Common myeloid progenitor, CD34-positive (primary cell): ENCODE data around the gene BAIAP2.

ENCODE experiments used
- CTCF ChIA-PET: fragments of 350-600 bp; sonication (Branson Sonifier 250); formaldehyde crosslinking; loops from one replicate; lab custom pipeline; 2021; ENCODE audit warnings: antibody characterized with exemption; lab: Charles Lee
- POLR2A ChIA-PET: fragments of 350-600 bp; sonication (Branson Sonifier 250); formaldehyde crosslinking; loops from one replicate; lab custom pipeline; 2021; ENCODE audit warnings: antibody characterized with exemption; lab: Charles Lee
- DNase-seq, 3 donors: peaks; one replicate each; pipeline versions ENCODE4 v3.0.0 to v3.0.0-alpha.2; 2013
- H3K27ac ChIP-seq, 2 experiments: 1 replicate in 1 of 2; 2 replicates in 1 of 2; pipeline ENCODE4 v1.7.0; 2013; ENCODE audit warnings: inconsistent platforms in 2 of 2, low read length in 2 of 2, mild to moderate bottlenecking in 2 of 2, low read depth in 1 of 2, moderate library complexity in 1 of 2; ENCODE audit not compliant: severe bottlenecking in 2 of 2, insufficient read depth in 1 of 2, poor library complexity in 1 of 2
- H3K27me3 ChIP-seq, 5 experiments: replicated peaks in 2 of 5; 1 replicate in 3 of 5; 2 replicates in 2 of 5; pipeline versions ENCODE4 v1.6.1 to v1.7.0; 2013; ENCODE audit warnings: low read length in 4 of 5, mild to moderate bottlenecking in 2 of 5, moderate library complexity in 2 of 5, inconsistent platforms in 1 of 5; ENCODE audit not compliant: insufficient read depth in 5 of 5, control insufficient read depth in 4 of 5
- H3K36me3 ChIP-seq, 4 experiments: 1 replicate in 2 of 4; 2 replicates in 2 of 4; pipeline versions ENCODE4 v1.6.1 to v1.7.0; 2013; ENCODE audit warnings: low read length in 3 of 4, control low read depth in 1 of 4, mild to moderate bottlenecking in 1 of 4; ENCODE audit not compliant: control insufficient read depth in 4 of 4, insufficient read depth in 4 of 4
- H3K4me1 ChIP-seq, 4 experiments: 1 replicate in 3 of 4; 2 replicates in 1 of 4; pipeline versions ENCODE4 v1.6.1 to v1.7.1; 2013; ENCODE audit warnings: low read length in 3 of 4, mild to moderate bottlenecking in 3 of 4, control low read depth in 1 of 4, inconsistent platforms in 1 of 4, moderate library complexity in 1 of 4; ENCODE audit not compliant: control insufficient read depth in 4 of 4, insufficient read depth in 4 of 4; ENCODE audit errors: control extremely low read depth in 1 of 4
- H3K4me3 ChIP-seq, 7 experiments: 1 replicate in 4 of 7; 2 replicates in 3 of 7; pipeline versions ENCODE4 v1.5.1 to v1.7.0; 2013; ENCODE audit warnings: mild to moderate bottlenecking in 7 of 7, low read length in 6 of 7, moderate library complexity in 6 of 7, inconsistent platforms in 2 of 7, low read depth in 2 of 7, control low read depth in 1 of 7; ENCODE audit not compliant: insufficient read depth in 4 of 7, control insufficient read depth in 1 of 7; ENCODE audit errors: extremely low read depth in 1 of 7
- H3K9me3 ChIP-seq, 5 experiments: 1 replicate in 4 of 5; 2 replicates in 1 of 5; pipeline versions ENCODE4 v1.6.1 to v1.7.1; 2013; ENCODE audit warnings: low read length in 4 of 5, mild to moderate bottlenecking in 2 of 5, inconsistent platforms in 1 of 5, low read depth in 1 of 5, moderate library complexity in 1 of 5; ENCODE audit not compliant: control insufficient read depth in 4 of 5, insufficient read depth in 2 of 5; ENCODE audit errors: control extremely low read depth in 1 of 5
- WGBS: methylation state at CpG from one replicate; pipeline ENCODE4 v1.1.5; 2013; ENCODE audit not compliant: insufficient coverage; 5-methylcytosine and 5-hydroxymethylcytosine counted together

The BAIAP2 gene

DNA sequence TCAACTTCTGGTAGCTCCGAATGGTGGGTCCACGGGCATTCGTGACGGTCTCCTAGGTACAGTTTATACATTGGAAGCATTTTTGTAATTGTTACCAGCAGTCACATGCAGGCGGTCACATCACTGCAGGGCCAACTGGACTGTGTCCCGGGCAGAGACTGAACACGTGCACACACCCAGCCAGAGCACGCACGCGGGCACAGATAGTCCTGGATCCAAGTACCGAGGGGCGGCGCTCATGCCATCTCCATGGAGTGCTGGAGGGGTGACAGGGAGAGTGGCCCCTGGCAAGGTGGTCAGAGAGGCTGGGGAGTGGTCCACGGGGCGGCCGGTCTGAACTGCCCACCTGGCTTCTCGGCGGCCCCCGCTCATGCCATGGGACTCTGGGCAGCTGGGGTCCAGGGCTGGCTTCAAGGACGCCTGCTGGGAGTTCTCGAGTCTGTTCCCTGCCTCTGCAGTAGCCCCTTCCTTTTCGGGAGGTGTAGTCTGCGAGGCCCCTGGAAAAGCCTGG is 34.2 kb downstream of the BAIAP2 start:
- H3K36me3 ChIP-seq, result no peaks in the 10 kb centered on the region
- WGBS, result 91% methylated on average over 22 of the region's 23 CpGs
- ChIA-PET POLR2A (no interaction called here), CTCF (no interaction called here)
- DNase-seq, result no peak
- no peak overlapping the region for H3K27ac ChIP-seq
- no peaks in the 10 kb centered on the region for H3K9me3 ChIP-seq
- no peaks in the 10 kb centered on the region for H3K4me1 ChIP-seq
- H3K27me3 ChIP-seq, result no peaks in the 10 kb centered on the region
- H3K4me3 ChIP-seq, result no peak overlapping the region

- DNase-seq, result no peak
- POLR2A ChIA-PET, result interaction anchor here (0.6 kb wide), 1 partner anchor 343 kb away, joined by 4 read pairs; no protein-coding TSS in a partner anchor
- no peaks in the 10 kb centered on the region for H3K36me3 ChIP-seq
- H3K9me3 ChIP-seq, result no peaks in the 10 kb centered on the region
- CTCF ChIA-PET, result no interaction called here
- no peak overlapping the region for H3K27ac ChIP-seq
- H3K27me3 ChIP-seq, result no peaks in the 10 kb centered on the region
- no peaks in the 10 kb centered on the region for H3K4me1 ChIP-seq
- H3K4me3 ChIP-seq, result no peak overlapping the region
- WGBS, result 91% methylated on average over 17 of the region's 25 CpGs
Observed at GRCh38 chr17:81070541-81071246, 35.7 kb downstream of the BAIAP2 start.

GRCh38 chr17:81071761-81072741 is 37.1 kb downstream of the BAIAP2 start:
- WGBS, result 97% methylated on average over 30 of the region's 39 CpGs
- POLR2A ChIA-PET, result interaction anchor here (0.9 kb wide), 1 partner anchor 9 kb away, joined by 3 read pairs; no protein-coding TSS in a partner anchor
- Histone ChIP-seq H3K36me3 (no peaks in the 10 kb centered on the region), H3K4me1 (no peaks in the 10 kb centered on the region), H3K27ac (no peak overlapping the region), H3K27me3 (no peaks in the 10 kb centered on the region), H3K4me3 (no peak overlapping the region), H3K9me3 (no peaks in the 10 kb centered on the region)
- DNase-seq, result no peak
- CTCF ChIA-PET, result no interaction called here

GRCh38 chr17:81073967-81074839 is 39.3 kb downstream of the BAIAP2 start:
- H3K36me3 ChIP-seq, result no peaks in the 10 kb centered on the region
- POLR2A ChIA-PET, result no interaction called here
- CTCF ChIA-PET, result interaction anchor here (1.1 kb wide), 1 partner anchor 10 kb away, joined by 4 read pairs; no protein-coding TSS in a partner anchor
- no peak for DNase-seq
- H3K27me3 ChIP-seq, result no peaks in the 10 kb centered on the region
- 94% methylated on average over 41 of the region's 42 CpGs for WGBS
- H3K27ac ChIP-seq, result no peak overlapping the region
- H3K4me3 ChIP-seq, result no peak overlapping the region
- no peaks in the 10 kb centered on the region for H3K4me1 ChIP-seq
- no peaks in the 10 kb centered on the region for H3K9me3 ChIP-seq

DNA sequence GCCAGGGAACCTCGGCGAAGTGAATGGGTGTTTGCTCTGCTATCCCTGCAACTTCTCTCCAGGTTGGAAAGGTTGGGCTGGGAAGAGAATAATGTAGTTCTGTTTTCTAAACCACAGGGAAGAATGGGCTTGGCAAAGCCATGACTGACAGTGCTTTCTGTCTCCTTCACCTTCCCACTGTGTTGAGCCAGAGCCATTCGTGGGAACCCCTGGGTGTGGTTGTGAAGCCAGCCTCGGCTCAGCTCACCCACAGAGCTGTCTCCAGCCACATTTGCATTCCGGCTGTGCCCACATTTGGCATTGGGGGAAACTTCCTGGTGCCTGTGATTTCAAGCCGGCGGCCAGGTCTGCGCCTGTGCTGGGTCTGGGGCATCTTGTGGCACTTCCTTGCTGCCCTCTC is 39.9 kb downstream of the BAIAP2 start:
- Histone ChIP-seq H3K27ac (no peak overlapping the region), H3K4me3 (no peak overlapping the region), H3K36me3 (no peaks in the 10 kb centered on the region), H3K4me1 (no peaks in the 10 kb centered on the region), H3K9me3 (no peaks in the 10 kb centered on the region), H3K27me3 (no peaks in the 10 kb centered on the region)
- ChIA-PET CTCF (no interaction called here), POLR2A (no interaction called here)
- no peak for DNase-seq
- 89% methylated on average over 6 of the region's 8 CpGs for WGBS

- ChIA-PET CTCF (no interaction called here), POLR2A (no interaction called here)
- Histone ChIP-seq H3K36me3 (no peaks in the 10 kb centered on the region), H3K9me3 (no peaks in the 10 kb centered on the region), H3K27ac (no peak overlapping the region), H3K4me1 (peaks cover 0 to 2% (median 0%) of the 10 kb centered on the region in 4 experiments), H3K4me3 (no peak overlapping the region), H3K27me3 (no peaks in the 10 kb centered on the region)
- DNase-seq, result no peak
- WGBS, result 96% methylated on average over 17 of the region's 17 CpGs
Observed at GRCh38 chr17:81075307-81075706, 40.4 kb downstream of the BAIAP2 start.
